HG02973 (cell line): Measurements from ENCODE around the gene PLCB1.

Experiments
- ATAC-seq: cut with Tn5 transposase; IDR thresholded peaks from one replicate; pipeline ENCODE4 v1.9.1; 2021; ENCODE audit warnings: moderate library complexity; ENCODE audit not compliant: unreplicated experiment

Gene PLCB1

GRCh38 chr20:8744228-8744844 is 612.3 kb downstream of the PLCB1 start:
- ATAC-seq, result no peak

GRCh38 chr20:8749101-8749500 is 617.0 kb downstream of the PLCB1 start:
- no peak for ATAC-seq

- no peak for ATAC-seq
Observed at GRCh38 chr20:8749986-8750385, 617.9 kb downstream of the PLCB1 start.

- ATAC-seq, result no peak
Observed at GRCh38 chr20:8755340-8756118, 623.5 kb downstream of the PLCB1 start.

DNA sequence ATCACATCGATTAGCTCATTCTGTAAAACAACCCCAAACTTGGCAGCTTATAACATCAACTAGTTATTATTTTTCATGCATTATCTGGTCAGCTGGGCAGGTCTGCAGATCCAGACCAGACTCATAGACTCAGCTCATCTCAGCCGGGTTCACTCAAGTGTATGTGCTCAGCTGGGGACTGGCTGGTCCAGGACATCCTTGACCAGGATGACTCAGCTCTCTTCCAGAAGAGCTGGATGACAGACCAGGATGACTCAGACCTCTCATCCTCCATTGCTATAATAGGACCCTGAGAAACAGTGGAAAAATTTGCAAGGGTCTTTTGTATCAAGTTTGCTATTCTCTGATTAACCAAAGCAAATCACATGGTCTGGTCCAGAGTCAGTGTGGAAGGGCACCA is 624.3 kb downstream of the PLCB1 start:
- no peak for ATAC-seq

DNA sequence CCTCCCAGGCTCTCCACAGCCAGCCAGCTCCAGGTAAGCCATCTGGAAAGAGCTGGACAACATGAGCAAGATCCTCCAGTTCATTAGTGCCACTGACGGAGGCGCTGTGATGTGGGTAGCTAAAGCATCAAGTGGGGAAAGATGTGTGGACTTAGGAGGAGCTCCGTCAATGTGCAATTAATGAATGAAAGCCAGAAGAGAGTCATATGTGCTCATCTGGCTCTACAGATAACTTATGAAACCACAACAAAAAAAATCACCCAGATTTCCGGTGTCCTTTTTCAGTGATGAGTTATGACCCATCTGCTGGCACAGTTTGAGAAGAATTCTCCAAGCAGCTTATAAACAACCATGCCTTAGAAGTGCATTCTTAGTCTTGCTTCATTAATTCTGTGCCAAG is 625.1 kb downstream of the PLCB1 start:
- ATAC-seq, result no peak

- ATAC-seq, result no peak
Observed at GRCh38 chr20:8764344-8764962, 632.4 kb downstream of the PLCB1 start.

DNA sequence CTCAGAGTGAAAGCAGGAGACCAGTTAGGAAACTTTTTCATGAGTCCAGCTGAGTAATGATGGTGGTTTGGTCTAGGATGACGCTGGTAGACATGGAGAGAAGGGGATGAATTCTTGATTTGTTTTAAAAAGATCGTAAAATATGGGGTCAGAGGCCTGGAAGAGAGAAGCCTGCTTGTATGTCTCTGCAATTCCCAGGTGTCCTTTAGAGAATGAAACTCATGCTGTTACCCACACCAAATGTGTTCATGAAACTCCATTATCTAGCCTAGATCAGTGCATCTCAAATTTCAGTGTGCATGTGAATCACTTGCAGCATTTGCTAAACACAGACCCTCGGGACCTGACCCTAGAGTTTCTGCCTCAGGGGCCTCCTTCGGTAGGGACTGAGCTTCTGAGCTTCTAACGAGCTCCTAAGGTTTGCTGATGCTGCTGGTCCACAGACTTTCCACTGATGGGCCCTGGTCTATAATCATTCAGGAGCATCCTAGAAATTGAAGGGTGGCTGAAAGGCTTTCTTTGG is 634.9 kb downstream of the PLCB1 start:
- no peak for ATAC-seq

DNA sequence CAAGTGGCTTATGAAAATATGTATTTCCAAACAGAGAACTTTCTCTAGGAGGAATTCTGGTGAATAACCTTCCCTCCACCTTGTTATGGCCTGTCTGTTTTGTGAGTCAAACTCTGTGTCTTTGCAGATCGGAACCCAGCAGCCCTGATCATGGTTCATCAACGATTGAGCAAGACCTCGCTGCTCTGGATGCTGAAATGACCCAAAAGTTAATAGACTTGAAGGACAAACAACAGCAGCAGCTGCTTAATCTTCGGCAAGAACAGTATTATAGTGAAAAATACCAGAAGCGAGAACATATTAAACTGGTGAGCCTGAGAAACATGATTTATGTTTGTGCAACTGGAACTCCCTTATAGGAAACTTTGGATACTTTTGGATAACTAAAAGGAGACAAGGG is 642.3 kb downstream of the PLCB1 start:
- ATAC-seq, result no peak

- ATAC-seq, result no peak
Observed at GRCh38 chr20:8777911-8778310, 645.8 kb downstream of the PLCB1 start.

DNA sequence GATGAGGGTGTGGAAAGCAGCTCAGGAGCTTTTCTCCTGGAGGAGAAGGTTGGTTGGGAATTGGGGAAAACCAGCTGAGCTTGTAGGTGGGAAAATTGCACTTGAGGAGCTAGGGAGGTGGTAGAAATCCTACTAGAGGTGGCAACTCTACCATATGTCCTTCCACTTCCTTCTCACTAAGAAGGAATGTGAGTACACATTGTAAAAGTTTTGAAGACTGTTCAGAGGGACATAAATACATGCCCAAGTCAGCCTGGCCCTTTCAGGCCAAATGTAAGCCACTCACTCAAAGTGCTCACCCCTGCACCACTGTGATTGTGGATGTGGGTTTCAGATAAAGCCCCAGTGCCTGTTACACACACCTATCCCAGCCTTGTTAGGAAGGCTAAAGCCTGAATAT is 646.3 kb downstream of the PLCB1 start:
- no peak for ATAC-seq

DNA sequence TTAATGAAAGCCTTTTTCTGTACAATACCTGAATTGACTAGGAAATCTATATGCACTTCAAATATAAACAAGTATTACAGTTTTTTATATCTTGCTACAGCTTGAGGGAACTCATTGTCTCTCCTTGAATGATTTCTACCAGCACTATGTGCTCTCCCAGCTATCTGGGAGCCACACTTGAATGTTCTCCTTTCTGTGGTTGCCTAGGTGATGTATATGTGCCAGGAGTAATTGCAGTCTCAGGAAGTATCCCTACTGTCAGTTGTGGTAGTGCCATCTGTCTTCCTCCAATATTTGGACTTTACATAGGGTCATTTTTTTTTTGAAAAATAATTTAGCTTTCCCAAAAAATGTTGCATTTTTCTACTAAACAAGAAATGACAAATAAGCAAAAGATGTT is 648.8 kb downstream of the PLCB1 start:
- no peak for ATAC-seq

DNA sequence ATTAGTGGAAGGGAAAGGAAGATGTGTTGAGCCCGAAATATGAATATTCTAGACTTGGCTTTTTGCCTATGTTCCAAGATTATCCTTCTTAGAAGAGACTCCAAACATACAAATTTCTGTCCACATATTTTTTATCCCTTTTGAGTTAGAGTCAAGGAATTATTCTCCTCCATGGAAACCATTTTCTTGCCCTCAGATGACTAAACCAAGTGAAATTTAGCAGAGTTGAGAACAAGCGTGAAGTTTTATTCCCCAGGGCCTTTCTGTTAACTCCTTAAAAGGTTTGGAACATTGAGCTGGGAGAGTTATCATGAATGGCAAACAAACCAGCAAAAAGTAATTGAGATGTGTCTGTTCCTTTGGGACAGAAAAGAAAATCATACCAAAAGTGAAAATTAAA is 650.7 kb downstream of the PLCB1 start:
- ATAC-seq, result no peak

- no peak for ATAC-seq
Observed at GRCh38 chr20:8783734-8784133, 651.7 kb downstream of the PLCB1 start.

- ATAC-seq, result no peak
Observed at GRCh38 chr20:8786383-8786782, 654.3 kb downstream of the PLCB1 start.

DNA sequence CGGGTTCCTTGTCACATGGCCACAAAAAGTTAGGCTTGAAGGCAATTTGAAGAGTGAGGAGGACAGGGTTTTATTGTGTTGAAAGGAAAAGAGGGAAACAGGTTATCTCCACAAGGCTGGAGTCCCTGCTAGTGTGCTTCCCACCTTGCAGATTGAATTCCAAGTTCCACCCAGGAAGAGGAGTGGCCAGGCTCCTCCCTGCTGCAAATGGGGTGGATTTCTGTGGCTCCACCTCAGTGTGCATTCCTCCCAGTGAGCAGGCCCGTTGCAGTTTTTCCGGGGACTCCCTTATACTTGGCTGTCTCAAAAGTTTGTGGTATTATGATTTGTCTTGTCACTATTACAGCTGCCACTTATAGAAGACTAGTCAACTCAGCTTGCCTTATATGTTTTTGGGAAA is 655.0 kb downstream of the PLCB1 start:
- no peak for ATAC-seq

DNA sequence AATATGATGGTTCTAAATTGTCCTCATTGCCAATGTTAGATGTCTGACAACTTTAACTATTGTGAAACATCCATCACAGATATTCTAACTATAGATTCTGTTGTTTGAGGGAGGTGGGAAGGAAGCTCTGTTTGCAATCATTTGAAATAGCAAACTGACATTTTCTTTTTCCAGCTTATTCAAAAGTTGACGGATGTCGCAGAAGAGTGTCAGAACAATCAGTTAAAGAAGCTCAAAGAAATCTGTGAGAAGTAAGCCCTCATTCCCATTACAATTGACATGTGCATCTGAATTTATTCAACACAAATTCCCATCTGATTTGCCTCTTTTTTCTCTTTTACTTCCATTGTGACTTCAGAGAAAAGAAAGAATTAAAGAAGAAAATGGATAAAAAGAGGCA is 656.2 kb downstream of the PLCB1 start:
- no peak for ATAC-seq

DNA sequence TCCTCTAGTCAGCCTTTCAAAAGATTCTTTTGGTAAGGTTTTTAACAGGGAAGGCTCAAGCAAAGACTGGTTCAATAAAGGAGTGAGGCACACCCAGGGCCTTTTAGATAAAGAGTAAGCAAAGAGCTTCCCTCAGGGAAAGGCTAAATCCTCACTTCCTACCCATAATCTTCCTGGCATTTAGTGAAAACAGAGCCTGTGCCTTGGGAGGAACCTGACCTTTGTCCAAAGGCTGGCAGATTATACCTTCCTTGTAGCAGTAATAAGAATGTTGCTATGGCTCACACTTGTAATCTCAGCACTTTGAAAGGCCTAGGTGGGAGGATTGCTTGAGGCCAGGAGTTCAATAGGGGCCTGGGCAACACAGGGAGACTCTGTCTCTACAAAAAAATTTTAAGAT is 656.8 kb downstream of the PLCB1 start:
- ATAC-seq, result no peak

- peak; percentile 74 for ATAC-seq
Observed at GRCh38 chr20:8790442-8791074, 658.5 kb downstream of the PLCB1 start.

- no peak for ATAC-seq
Observed at GRCh38 chr20:8795404-8795803, 663.3 kb downstream of the PLCB1 start.

- no peak for ATAC-seq
Observed at GRCh38 chr20:8796088-8796660, 664.1 kb downstream of the PLCB1 start.
